IPS DF 19.7 (cell line): Measurements from ENCODE around the gene PLA2G2E.

Experiments
- DNase-seq: peaks from one replicate; pipeline ENCODE4 v3.0.0-alpha.2; 2013; ENCODE audit warnings: low read depth, low spot score

The PLA2G2E gene

GRCh38 chr1:19923137-19923952 is at the start of gene PLA2G2E:
Gene PLA2G2E (minus strand): TSS chr1:19923617. CDS start chr1:19923559, 58 bp downstream.
- DNase-seq: no peak

- DNase-seq: no peak
These were observed 48.2 kb upstream of the PLA2G2E start for GRCh38 chr1:19971664-19972063.

- no peak for DNase-seq
These were observed 46.7 kb upstream of the PLA2G2E start for GRCh38 chr1:19969898-19970660.

GRCh38 chr1:19967808-19968207 is 44.4 kb upstream of the PLA2G2E start:
- DNase-seq: no peak

- DNase-seq: no peak
These were observed 41.1 kb upstream of the PLA2G2E start for GRCh38 chr1:19964542-19964941.

- DNase-seq: no peak
These were observed 40.2 kb upstream of the PLA2G2E start for GRCh38 chr1:19963636-19964035.

GRCh38 chr1:19960591-19960990 is 37.2 kb upstream of the PLA2G2E start:
- no peak for DNase-seq

- no peak for DNase-seq
These were observed 34.4 kb upstream of the PLA2G2E start for GRCh38 chr1:19957779-19958178.

- no peak for DNase-seq
These were observed 32.2 kb upstream of the PLA2G2E start for GRCh38 chr1:19955534-19956170.

- DNase-seq: no peak
These were observed 30.6 kb upstream of the PLA2G2E start for GRCh38 chr1:19954059-19954458.

- no peak for DNase-seq
These were observed 25.6 kb upstream of the PLA2G2E start for GRCh38 chr1:19949016-19949415.

- DNase-seq: no peak
These were observed 23.6 kb upstream of the PLA2G2E start for GRCh38 chr1:19946971-19947370.

GRCh38 chr1:19946331-19946751 is 22.9 kb upstream of the PLA2G2E start:
- DNase-seq: no peak

GRCh38 chr1:19945914-19946313 is 22.5 kb upstream of the PLA2G2E start:
- DNase-seq: no peak

GRCh38 chr1:19942657-19943056 is 19.2 kb upstream of the PLA2G2E start:
- DNase-seq: no peak

- no peak for DNase-seq
These were observed 18.7 kb upstream of the PLA2G2E start for GRCh38 chr1:19942088-19942487.

- no peak for DNase-seq
These were observed 17.8 kb upstream of the PLA2G2E start for GRCh38 chr1:19941206-19941568.

GRCh38 chr1:19940486-19941205 is 17.2 kb upstream of the PLA2G2E start:
- no peak for DNase-seq

- no peak for DNase-seq
These were observed 15.1 kb upstream of the PLA2G2E start for GRCh38 chr1:19938472-19938871.

GRCh38 chr1:19936061-19936750 is 12.8 kb upstream of the PLA2G2E start:
- no peak for DNase-seq

GRCh38 chr1:19934336-19934735 is 10.9 kb upstream of the PLA2G2E start:
- DNase-seq: no peak
